Astrocyte of the spinal cord (primary cell): ENCODE results near the gene ZDHHC1.

ENCODE experiments used
- DNase-seq: peaks from one replicate; pipeline ENCODE4 v3.0.0; 2011; ENCODE audit warnings: low read depth, low spot score
- H3K4me3 ChIP-seq: 2 replicates; pipeline ENCODE4 v1.5.1; 2011; ENCODE audit warnings: low read depth, mild to moderate bottlenecking, low read length, moderate library complexity
- in situ Hi-C: cut with HindIII; loops from 2 replicates; pipeline ENCODE4 v1.10.0; 2017; ENCODE audit warnings: low sequenced_read_pairs
- TF ChIP-seq, protein P1 (sequence below): IDR thresholded peaks from 2 replicates; pipeline ENCODE4 v1.5.1; 2012; ENCODE audit warnings: low read depth, mild to moderate bottlenecking, low read length, inconsistent platforms

ZDHHC1 gene

DNA sequence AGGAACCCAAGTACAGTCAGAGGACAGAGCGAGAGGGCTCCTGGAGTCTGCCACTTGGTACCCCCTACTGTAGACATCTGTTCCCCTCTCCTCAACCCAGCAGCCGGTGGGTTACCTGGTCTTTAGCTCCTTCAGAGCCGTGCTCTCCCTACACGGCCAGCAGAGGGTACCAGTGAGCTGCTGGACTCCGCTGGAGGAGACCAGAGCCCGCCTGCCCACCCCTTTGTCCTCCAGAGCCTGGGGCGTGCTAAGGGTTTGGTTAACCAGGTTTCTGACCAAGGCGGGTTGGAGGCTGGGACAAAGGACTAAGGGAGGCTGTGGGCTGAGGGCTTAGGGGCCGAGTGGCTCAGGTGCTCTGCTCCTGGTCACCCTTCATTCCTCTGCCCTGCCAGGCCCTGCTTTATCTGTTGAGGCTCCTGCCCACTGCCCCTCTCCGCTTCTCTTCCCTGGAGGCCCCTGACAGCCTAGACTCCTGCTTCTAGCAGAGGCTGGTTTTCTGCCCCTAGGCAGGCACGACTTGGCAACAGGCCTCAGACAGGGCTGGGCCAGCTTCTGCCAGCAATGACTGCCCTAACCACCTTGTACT, 12.0 kb upstream of the ZDHHC1 start:
- DNase-seq: peak; percentile 47
- in situ Hi-C loops: no loop called here
- TF ChIP-seq, protein P1, sequence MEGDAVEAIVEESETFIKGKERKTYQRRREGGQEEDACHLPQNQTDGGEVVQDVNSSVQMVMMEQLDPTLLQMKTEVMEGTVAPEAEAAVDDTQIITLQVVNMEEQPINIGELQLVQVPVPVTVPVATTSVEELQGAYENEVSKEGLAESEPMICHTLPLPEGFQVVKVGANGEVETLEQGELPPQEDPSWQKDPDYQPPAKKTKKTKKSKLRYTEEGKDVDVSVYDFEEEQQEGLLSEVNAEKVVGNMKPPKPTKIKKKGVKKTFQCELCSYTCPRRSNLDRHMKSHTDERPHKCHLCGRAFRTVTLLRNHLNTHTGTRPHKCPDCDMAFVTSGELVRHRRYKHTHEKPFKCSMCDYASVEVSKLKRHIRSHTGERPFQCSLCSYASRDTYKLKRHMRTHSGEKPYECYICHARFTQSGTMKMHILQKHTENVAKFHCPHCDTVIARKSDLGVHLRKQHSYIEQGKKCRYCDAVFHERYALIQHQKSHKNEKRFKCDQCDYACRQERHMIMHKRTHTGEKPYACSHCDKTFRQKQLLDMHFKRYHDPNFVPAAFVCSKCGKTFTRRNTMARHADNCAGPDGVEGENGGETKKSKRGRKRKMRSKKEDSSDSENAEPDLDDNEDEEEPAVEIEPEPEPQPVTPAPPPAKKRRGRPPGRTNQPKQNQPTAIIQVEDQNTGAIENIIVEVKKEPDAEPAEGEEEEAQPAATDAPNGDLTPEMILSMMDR: peak; percentile 94
- H3K4me3 ChIP-seq: no peak overlapping the region

- TF ChIP-seq, protein P1: no peak
These were observed 10.7 kb upstream of the ZDHHC1 start for GRCh38 chr16:67426950-67427349.

DNA sequence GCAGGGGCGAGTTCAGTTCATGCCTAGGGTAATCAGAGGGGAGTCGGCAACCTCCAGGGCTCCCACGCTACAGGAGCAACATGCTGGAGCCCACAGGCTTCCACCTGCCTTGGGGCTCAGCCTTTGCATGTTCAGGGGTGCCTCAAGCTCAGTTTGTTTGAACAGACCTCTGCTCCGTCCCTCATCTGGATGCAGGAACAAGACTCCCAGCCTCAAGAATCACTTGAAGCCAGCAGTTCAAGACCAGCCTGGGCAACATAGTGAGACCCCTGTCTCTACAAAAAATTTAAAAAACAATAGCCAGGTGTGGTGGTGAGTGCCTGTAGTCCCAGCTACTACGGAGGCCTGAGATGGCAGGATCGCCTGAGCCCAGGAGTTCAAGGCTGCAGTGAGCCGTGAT, 9.7 kb upstream of the ZDHHC1 start:
- TF ChIP-seq, protein P1: no peak
- no peak overlapping the region for H3K4me3 ChIP-seq

More at GRCh38 chr16:67426950-67427349, 10.7 kb upstream of the ZDHHC1 start:
- no peak overlapping the region for H3K4me3 ChIP-seq
- DNase-seq: no peak
- in situ Hi-C loops: no loop called here

GRCh38 chr16:67425580-67425979, 9.3 kb upstream of the ZDHHC1 start:
- in situ Hi-C loops: no loop called here
- DNase-seq: no peak
- TF ChIP-seq, protein P1: no peak

More for the DNA sequence above, 9.7 kb upstream of the ZDHHC1 start:
- in situ Hi-C loops: no loop called here
- DNase-seq: no peak

DNA sequence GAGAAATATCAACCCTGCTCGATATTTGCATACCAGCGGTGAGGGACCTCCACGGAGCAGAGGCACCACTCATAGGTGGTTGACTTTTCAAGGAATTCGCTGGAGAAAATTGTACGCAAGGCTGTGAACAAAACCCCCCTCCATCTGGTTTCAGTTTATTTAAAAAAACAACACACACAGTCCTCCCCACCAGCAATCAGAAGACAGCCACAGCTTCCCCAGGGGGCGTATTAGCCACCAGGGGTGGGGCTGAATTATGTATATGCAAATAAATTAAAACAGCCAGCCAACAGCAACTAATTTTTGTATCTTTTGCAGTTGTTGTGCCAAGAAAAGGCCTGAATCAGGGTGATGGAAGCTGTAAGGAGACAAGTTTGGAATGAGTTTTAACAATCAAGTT, 8.8 kb upstream of the ZDHHC1 start:
- TF ChIP-seq, protein P1: no peak
- DNase-seq: no peak
- in situ Hi-C loops: no loop called here
- H3K4me3 ChIP-seq: no peak overlapping the region

More at GRCh38 chr16:67425580-67425979, 9.3 kb upstream of the ZDHHC1 start:
- no peak overlapping the region for H3K4me3 ChIP-seq

DNA sequence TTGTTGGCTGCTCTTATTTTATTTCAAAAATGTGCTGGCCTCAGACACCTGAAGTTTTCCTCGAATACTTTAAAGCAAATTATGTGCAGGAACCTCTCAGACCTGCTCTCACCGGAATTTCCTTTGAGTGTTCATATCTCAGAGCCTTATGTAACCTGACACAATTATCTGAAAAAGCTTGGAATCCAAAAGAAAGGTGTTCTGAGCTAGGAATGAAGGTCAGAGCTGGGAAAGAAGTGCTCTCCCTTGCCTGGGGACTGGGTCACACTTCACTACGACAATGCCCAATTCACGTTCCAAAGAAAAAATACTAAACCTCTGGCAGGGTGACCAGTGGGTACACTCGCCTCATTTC, 8.0 kb upstream of the ZDHHC1 start:
- in situ Hi-C loops: no loop called here
- no peak for DNase-seq
- no peak overlapping the region for H3K4me3 ChIP-seq
- TF ChIP-seq, protein P1: no peak
